Measurements from ENCODE around the gene TMC1. TPM values are rescaled to one million over a fixed set of nuclear protein-coding genes. Genes with fewer than 3 reads are reported as not detected.

TMC1 gene
- total RNA-seq, 3 donors from 2014 or later = under 0.01 to 0.16 TPM; not detected in 1

- Histone ChIP-seq H3K27ac (peak overlapping the region; percentile 65 to 83), H3K27me3 (no peaks in the 10 kb centered on the region), H3K4me3 (no peak overlapping the region), H3K4me1 (peaks cover 2 to 14% of the 10 kb centered on the region in 2 donors), H3K9me3 (no peaks in the 10 kb centered on the region), H3K36me3 (no peaks in the 10 kb centered on the region)
- intact Hi-C loops (cut with DNase I; ENCODE audit: low total_unique reads) = no loop called here
- no peak for DNase-seq (ENCODE audit: low spot score in 2 of 2)
- TF ChIP-seq POLR2AphosphoS5 (IDR thresholded peaks at IDR 0.05) = peak in 2 of 3 donors; percentile 52 to 58
- TF ChIP-seq, protein P1, sequence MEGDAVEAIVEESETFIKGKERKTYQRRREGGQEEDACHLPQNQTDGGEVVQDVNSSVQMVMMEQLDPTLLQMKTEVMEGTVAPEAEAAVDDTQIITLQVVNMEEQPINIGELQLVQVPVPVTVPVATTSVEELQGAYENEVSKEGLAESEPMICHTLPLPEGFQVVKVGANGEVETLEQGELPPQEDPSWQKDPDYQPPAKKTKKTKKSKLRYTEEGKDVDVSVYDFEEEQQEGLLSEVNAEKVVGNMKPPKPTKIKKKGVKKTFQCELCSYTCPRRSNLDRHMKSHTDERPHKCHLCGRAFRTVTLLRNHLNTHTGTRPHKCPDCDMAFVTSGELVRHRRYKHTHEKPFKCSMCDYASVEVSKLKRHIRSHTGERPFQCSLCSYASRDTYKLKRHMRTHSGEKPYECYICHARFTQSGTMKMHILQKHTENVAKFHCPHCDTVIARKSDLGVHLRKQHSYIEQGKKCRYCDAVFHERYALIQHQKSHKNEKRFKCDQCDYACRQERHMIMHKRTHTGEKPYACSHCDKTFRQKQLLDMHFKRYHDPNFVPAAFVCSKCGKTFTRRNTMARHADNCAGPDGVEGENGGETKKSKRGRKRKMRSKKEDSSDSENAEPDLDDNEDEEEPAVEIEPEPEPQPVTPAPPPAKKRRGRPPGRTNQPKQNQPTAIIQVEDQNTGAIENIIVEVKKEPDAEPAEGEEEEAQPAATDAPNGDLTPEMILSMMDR (IDR thresholded peaks at IDR 0.05) = no peak
Observed at GRCh38 chr9:72577212-72577753, 55.9 kb downstream of the TMC1 start.

DNA sequence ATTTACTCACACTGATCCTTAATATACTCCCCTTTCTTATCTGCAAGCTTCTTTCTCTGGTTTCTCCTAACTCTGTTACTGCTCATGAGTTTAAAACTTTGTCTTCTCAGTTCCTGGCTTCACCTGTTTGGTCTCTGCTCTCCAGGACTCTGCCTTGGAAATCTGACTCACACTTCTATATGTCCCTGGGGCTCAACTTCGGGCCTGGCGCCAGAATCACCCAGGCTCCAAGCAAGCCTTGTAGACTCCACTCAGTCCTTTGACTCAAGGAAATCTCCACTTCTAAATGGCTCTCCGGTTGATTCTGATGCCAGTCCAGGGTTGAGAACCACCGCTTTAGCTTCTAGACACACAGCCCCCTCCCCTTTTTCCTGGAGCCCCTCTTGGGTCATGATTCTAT is 57.8 kb downstream of the TMC1 start:
- no peaks in the 10 kb centered on the region for H3K36me3 ChIP-seq
- H3K27me3 ChIP-seq = no peaks in the 10 kb centered on the region
- intact Hi-C loops (cut with DNase I; ENCODE audit: low total_unique reads) = no loop called here
- peaks cover 2 to 14% of the 10 kb centered on the region in 2 donors for H3K4me1 ChIP-seq
- TF ChIP-seq POLR2AphosphoS5 (IDR thresholded peaks at IDR 0.05) = no peak
- TF ChIP-seq, protein P1 (IDR thresholded peaks at IDR 0.05) = no peak
- TF ChIP-seq POLR2A (IDR thresholded peaks at IDR 0.05) = no peak
- no peak overlapping the region for H3K4me3 ChIP-seq
- H3K9me3 ChIP-seq = no peaks in the 10 kb centered on the region
- H3K27ac ChIP-seq = peak overlapping the region; percentile 83 to 85
- peak; percentile 77 to 91 for DNase-seq (ENCODE audit: low spot score in 2 of 2)

DNA sequence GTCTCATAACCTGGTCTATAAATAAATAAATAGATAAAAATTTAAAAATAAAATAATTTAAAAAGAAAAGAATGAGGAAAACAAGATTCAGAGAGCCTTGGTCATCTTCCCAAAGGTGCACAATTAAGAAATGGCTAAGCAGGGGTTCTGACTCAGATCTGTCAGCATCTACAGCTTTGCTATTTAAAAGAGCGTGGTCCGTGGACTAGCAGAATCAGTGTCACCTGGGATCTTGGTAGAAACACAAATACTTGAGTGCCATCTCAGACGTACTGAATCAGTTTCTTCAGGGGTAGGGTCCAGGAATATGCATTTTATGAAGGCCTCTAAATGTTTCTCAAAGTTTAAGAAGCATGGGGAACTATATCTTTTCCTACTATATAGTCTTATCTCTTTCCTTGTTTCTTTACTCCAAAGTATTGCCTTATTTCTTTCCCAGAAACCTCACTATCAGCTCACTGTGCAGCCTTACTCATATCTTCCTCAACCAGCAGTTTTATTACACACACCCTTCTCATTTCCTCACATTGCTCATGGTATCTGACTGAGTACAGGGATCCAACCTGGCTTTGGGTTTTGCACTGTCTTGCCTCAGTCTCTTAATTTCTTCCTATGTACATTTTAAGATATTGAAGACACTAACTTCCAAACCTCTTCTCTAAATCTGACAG is 58.6 kb downstream of the TMC1 start:
- Histone ChIP-seq H3K27me3 (no peaks in the 10 kb centered on the region), H3K27ac (no peak overlapping the region)
- intact Hi-C loops (cut with DNase I; ENCODE audit: low total_unique reads) = loop anchor here (10.0 kb wide), 1 partner anchor 205 kb away; no protein-coding TSS in a partner anchor

DNA sequence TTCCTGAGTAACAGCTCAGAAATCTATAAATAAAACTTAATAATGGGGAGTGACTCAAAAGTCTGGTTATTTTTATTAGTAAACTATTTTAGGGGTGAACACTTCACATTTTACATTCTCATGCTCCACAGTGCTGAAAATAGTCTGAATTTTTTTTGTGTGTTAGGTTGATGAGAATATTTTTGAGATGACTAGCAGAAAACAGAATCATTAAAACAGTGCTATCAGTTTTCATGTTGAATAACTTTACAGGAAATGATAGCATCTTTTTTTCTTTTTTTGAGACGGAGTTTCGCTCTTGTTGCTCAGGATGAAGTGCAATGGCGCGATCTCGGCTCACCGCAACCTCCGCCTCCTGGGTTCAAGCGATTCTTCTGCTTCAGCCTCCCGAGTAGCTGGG is 60.3 kb downstream of the TMC1 start:
- no peaks in the 10 kb centered on the region for H3K36me3 ChIP-seq

More for the DNA sequence above, 58.6 kb downstream of the TMC1 start:
- no peak for DNase-seq (ENCODE audit: low spot score in 2 of 2)
- no peaks in the 10 kb centered on the region for H3K36me3 ChIP-seq
- TF ChIP-seq POLR2A (IDR thresholded peaks at IDR 0.05) (no peak), POLR2AphosphoS5 (IDR thresholded peaks at IDR 0.05) (no peak)
- TF ChIP-seq, protein P1 (IDR thresholded peaks at IDR 0.05) = no peak
- H3K4me3 ChIP-seq = no peak overlapping the region
- H3K9me3 ChIP-seq = no peaks in the 10 kb centered on the region
- H3K4me1 ChIP-seq = peaks cover 2 to 14% of the 10 kb centered on the region in 2 donors

More for the DNA sequence above, 60.3 kb downstream of the TMC1 start:
- DNase-seq (ENCODE audit: low spot score in 2 of 2) = no peak
- H3K4me3 ChIP-seq = no peak overlapping the region
- no peaks in the 10 kb centered on the region for H3K9me3 ChIP-seq
- intact Hi-C loops (cut with DNase I; ENCODE audit: low total_unique reads) = loop anchor here (10.0 kb wide), 1 partner anchor 207 kb away; no protein-coding TSS in a partner anchor
- no peaks in the 10 kb centered on the region for H3K27me3 ChIP-seq
- H3K27ac ChIP-seq = no peak overlapping the region
- no peak for TF ChIP-seq POLR2A (IDR thresholded peaks at IDR 0.05)
- TF ChIP-seq, protein P1 (IDR thresholded peaks at IDR 0.05) = no peak
- H3K4me1 ChIP-seq = peaks cover 2 to 12% of the 10 kb centered on the region in 2 donors

Measured in breast epithelium (tissue), 4 donors.